HG03442 (cell line): ENCODE measurements around the gene SEC14L5.
"Not testable (repeated sequence)": the region's sequence is repeated elsewhere in the genome, so short reads cannot be mapped to it uniquely, and the experiment has no call there.

Experiments
- ATAC-seq: cut with Tn5 transposase; IDR thresholded peaks from one replicate; pipeline ENCODE4 v1.9.1; 2021; ENCODE audit warnings: mild to moderate bottlenecking, moderate library complexity; ENCODE audit not compliant: unreplicated experiment

The SEC14L5 gene

GRCh38 chr16:5032748-5033167, 74.6 kb downstream of the SEC14L5 start:
- no peak for ATAC-seq

DNA sequence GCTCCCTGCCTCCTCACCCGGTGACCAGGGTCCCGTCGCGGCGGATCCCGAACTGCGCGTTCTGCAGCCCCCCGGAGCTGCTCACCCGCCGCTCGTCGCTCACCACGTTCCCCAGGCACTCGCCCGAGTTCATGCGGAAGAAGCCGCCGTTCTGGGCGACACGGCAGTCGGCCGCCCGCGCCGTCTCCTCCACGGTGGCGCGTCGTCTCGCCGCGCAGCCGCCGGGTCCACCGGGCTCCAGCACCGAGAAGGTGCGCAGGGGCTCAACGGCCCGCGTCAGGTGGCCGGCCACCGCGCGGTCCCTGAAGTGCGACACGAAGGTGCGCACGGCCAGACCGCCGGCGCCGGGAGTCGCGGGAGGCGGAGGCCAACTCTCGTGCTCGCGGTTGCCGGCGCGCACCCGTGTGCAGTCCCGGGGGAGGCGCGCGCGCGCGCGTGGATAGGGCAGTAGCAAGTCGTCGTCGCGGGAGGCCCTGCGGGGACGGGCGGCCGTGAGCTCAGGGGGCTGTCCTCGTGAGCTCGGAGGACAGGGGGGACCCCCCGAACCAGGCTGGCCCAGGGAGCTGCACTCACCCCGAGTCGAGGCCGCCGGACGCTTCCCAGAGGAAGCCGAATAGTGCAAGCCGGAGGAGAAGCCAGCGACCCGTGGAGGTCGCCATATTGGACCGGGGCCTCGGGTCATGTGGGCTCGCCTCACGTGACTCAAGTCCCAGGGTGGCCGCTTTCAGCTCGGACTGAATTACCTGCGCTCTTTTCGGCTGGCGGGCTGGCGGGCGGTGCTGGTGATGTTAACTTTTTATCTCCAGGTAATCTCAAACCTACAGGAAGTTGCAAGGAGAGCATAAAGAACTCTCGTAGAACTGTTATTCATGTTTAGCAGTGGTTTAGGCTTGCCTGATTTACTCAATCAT, 75.4 kb downstream of the SEC14L5 start, which contains the start of gene NAGPA:
Gene NAGPA (minus strand): TSS at position 680 of the 911 bp plus-strand sequence. CDS start 21 bp downstream, at position 659.
- ATAC-seq: peak; percentile 88

GRCh38 chr16:5034167-5034523, 76.0 kb downstream of the SEC14L5 start:
- no peak for ATAC-seq

DNA sequence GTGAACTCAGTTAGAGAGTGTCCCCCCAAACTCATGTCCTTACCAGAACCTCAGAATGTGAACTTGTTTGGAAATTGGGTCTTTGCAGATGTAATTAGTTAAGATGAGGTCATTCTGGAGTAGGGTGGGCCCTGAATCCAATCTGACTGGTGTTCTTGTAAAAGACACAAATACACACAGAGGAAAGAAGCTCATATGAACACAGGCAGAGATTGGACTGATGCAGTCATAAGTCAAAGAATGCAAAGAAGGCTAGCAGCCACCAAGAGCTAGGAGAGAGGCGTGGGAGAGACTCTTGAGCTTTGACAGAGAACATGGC, 77.7 kb downstream of the SEC14L5 start:
- no peak for ATAC-seq

- ATAC-seq: no peak
These were observed 78.4 kb downstream of the SEC14L5 start for GRCh38 chr16:5036228-5037156.

GRCh38 chr16:5040451-5040850, 82.3 kb downstream of the SEC14L5 start:
- ATAC-seq: no peak

DNA sequence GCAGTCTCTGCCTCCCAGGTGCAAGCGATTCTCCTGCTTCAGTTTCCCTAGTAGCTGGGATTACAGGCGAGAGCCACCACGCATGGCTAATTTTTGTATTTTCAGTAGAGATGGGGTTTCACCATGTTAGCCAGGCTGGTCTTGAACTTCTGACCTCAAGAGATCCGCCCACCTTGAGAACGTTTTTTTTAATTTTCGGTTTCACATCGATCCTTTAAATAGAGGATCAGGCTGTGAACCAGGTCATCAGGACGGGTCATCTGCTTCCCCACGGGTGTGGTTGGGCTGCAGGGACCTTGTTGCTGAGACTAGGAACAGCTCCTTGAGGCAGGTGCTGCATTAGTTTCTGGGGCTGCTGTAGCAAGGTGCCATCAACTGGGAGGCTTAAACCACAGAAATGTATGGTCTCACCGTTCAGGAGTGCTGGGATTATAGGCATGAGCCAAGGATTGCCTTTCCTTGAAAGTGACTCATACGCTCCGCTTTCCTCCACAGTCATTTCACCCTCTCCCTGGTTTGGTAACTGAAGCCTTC, 83.5 kb downstream of the SEC14L5 start:
- peak; percentile 74 for ATAC-seq

- ATAC-seq: no peak
These were observed 84.5 kb downstream of the SEC14L5 start for GRCh38 chr16:5042574-5043171.

DNA sequence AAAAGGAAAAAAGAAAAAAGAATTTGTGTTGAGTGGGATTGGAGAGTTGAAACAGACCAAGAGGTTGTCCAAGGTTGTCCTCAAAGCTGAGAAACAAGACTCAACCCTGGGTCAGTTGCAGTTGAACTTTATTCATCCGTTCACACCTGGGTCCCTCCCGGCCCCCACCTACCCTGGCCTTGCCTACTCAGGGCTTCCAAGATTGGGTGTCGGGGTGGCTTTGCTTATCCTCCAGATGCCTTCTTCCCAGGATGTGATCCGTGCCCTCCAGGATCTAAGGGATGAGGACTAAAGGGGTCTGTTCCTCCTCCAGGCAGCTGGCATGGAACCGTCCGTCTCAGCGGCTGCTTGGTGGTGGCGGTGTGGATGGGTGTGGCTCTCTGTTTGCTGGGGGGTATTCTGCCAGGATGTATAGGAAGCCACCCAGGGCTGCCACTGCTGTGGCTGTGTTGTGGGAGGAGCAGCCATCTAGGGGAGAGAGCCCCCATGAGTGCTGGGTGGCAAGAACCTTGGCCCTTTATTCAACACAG, 85.9 kb downstream of the SEC14L5 start:
- ATAC-seq: no peak

GRCh38 chr16:5044581-5044980, 86.5 kb downstream of the SEC14L5 start:
- ATAC-seq: not testable (repeated sequence)

DNA sequence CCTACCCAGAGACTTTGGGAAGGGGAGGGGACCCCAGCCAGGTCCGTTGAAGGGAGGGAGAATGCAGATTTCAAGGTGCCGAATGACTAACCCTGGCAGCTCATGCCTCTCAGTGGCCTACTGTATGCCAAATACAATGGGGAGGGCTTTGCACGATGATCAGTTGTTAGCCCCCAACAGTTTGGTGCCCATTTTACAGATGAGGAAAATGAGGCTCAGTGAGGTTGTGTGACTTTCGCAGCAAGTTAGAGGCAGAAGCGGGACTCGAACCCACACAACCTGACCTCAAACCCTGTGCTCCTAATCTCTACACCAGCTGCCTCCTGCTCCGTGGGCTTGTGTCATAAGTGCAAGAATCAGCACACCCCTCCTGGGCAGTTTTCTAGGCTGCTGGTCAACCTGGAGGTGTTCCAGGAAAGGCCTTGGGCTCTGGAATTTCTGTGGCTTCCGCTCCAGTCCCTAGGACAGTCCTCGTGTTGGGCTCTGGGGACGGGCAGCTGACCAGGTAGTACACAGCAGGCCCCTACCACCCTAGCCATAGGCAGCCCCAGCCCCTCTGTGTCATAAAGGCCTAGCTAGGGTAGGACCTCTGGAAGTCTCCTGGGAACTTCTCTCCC, 87.5 kb downstream of the SEC14L5 start:
- no peak for ATAC-seq

DNA sequence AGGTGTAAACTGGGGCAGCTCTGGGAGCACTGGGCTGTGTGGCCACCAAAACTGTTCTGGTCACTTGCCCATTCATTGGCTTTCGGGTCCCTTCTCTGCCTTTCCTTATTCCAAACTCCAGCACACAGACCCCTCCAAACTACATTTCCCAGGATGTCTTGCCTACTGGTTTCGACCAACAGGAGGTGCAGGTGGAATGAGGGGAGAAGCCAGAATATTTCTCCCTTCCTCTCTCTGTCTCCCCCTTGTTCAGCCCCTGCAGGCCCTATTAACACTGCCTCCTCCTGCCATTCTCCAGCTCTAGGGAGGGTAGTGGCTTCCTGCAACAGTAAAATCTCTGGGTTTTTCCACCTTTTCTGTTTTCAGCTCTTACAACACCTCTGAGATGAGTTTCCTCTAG, 88.8 kb downstream of the SEC14L5 start:
- no peak for ATAC-seq

DNA sequence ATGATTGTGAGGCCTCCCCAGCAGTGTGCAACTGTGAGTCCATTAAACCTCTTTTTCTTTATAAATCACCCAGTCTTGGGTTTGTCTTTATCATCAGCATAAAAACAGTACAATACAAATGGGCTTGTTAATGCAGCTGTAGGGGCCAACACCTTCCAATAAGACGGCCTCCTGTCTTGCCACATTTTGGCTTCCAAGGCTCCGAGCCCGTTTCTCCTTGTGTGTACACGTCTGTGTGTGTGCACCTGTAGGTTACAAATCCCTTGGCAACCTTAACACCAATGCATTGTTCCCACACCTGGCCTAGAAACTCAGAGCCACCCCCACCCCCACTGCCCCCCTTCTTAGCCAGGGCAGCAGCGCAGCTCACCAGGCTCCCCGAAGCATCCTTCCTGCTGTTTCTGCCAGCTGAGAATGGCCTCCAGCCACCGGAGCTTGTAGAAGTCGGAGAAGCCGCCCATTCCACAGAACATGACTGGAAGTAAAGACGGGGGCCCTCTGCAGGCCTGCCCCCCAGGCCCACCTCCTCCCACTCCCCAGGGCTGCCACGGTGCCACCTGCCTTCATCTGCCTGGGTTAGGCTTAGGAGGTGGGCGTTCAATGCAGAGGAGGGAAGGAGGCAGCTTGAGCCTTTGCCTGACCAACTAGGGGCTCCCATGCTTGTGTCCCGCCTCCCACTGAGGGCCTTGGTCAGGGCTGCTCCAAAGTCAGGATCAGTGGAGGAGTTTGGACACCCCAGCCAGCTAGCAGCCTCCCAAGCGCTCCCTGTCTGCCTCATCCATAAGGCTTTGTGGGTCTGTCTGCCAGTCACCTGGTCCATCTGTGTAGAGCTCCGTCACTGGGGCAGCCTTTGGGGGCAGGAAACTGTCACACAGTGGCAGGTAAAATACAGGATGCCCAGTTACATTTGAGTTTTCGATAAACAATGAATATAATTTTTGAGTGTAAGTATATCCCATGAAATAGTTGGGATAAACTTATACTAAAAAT, 97.0 kb downstream of the SEC14L5 start:
- ATAC-seq: no peak

GRCh38 chr16:5056352-5056751, 98.2 kb downstream of the SEC14L5 start:
- no peak for ATAC-seq

- ATAC-seq: no peak
These were observed 100.3 kb downstream of the SEC14L5 start for GRCh38 chr16:5058476-5058875.

DNA sequence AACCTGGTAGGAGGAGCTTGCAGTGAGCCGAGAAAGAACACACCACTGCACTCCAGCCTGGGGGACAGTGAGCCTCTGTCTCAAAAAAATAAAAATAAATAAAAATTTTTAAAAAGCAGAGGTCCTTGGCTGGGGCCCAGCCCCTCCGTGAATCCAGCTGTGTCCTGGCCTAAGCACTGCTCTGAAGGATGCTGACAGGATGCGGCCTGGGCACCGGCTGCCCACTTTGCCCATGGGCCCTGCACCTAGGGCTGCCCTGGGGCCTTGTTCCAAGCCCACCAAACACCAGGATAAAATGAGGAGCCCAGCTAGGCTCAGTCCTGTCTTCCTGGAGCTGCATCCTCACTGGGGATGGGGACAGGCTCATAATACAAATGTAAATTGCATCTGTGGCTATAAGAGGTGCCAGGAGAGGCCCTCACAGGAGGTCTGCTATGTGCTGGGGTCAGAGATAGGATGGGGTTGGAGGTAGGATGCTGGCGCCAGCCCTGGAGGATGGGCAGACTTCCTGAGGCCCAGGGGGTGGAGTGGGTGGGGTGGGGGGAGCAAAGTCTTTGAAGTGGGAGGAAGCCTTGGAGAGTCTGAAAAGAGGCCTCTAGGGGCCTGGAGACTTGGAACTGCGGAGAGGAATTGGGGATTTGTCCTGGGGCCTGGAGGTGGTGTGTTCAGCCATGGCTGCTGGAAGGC, 101.4 kb downstream of the SEC14L5 start:
- no peak for ATAC-seq

- no peak for ATAC-seq
These were observed 102.0 kb downstream of the SEC14L5 start for GRCh38 chr16:5060073-5060641.

DNA sequence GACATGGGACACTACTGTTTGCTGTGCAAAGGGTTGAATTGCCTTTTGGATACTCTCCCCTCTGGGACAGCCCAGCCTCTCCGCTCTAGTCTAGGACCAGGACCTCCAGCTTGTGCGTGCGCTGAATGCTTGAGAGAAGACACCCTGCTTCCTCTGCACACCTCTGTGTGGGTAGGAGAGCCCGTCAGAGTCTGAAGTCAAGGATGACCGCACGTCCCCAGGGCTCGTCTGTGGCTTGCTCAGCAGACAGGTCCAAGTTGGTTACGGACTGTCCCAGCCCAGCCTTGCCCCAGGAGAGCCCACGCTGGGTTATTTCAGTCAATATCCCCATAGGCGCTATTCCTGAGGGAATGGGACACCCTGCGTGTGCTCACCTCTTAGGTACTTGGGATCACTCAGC, 103.9 kb downstream of the SEC14L5 start:
- peak; percentile 78 for ATAC-seq
